Uterus (tissue), 2 donors: ENCODE measurements around the gene ZFP36.

Source experiments
- POLR2A ChIP-seq, 2 donors: fragments of 450-650 bp; IDR thresholded peaks; one replicate each; pipeline ENCODE4 v1.6.1; 2016; ENCODE audit warnings: antibody characterized with exemption in 2 of 2, mild to moderate bottlenecking in 1 of 2, moderate library complexity in 1 of 2
- TF ChIP-seq, protein P1 (sequence below), 4 experiments: fragments of 200-600 bp in 2 of 4; fragments of 450-650 bp in 2 of 4; sonication (generic) in 2 of 4; IDR thresholded peaks; one replicate each; pipeline ENCODE4 v1.5.1; 2016 to 2019; ENCODE audit warnings: antibody characterized with exemption in 4 of 4, mild to moderate bottlenecking in 2 of 4, moderate library complexity in 1 of 4

DNA sequence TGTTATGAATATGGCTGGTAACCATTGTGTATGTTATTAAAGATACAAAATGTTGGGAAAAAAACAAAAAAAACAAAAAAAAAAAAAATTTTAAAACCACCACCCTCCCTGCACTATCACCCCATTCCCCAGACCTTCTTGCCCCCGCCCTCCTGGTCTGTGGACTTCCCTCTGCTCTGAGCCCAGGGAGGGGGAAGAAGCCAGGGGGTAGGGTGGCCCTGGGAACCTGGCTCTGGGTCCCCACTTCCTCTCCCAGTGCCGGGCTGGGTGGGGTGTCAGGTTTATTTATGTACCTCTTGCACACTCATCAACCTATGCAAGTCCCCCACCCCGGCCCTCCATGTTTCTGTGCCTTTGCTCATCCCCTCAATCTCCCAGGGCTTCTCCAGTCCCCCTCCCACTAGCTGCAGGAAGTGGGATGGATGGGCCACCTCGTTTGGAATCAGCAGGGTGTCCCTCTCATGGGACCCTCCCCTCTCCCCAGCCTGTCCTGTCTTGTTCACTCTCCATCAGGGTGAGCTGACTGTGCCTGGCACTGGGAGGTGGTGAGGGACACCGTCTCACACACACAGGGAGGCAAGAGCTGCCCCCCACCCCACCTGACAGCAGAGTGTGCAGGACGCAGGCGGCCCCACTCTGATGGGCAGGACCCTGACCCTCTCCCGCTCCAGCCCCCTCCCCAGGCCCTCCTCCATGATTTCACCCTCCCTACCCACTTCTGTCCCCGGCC is 21.6 kb upstream of the ZFP36 start:
- TF ChIP-seq, protein P1, sequence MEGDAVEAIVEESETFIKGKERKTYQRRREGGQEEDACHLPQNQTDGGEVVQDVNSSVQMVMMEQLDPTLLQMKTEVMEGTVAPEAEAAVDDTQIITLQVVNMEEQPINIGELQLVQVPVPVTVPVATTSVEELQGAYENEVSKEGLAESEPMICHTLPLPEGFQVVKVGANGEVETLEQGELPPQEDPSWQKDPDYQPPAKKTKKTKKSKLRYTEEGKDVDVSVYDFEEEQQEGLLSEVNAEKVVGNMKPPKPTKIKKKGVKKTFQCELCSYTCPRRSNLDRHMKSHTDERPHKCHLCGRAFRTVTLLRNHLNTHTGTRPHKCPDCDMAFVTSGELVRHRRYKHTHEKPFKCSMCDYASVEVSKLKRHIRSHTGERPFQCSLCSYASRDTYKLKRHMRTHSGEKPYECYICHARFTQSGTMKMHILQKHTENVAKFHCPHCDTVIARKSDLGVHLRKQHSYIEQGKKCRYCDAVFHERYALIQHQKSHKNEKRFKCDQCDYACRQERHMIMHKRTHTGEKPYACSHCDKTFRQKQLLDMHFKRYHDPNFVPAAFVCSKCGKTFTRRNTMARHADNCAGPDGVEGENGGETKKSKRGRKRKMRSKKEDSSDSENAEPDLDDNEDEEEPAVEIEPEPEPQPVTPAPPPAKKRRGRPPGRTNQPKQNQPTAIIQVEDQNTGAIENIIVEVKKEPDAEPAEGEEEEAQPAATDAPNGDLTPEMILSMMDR (IDR thresholded peaks at IDR 0.05) = no peak
- no peak for TF ChIP-seq POLR2A (IDR thresholded peaks at IDR 0.05)
